ENCODE data around the gene ZNHIT2.

The ZNHIT2 gene

DNA sequence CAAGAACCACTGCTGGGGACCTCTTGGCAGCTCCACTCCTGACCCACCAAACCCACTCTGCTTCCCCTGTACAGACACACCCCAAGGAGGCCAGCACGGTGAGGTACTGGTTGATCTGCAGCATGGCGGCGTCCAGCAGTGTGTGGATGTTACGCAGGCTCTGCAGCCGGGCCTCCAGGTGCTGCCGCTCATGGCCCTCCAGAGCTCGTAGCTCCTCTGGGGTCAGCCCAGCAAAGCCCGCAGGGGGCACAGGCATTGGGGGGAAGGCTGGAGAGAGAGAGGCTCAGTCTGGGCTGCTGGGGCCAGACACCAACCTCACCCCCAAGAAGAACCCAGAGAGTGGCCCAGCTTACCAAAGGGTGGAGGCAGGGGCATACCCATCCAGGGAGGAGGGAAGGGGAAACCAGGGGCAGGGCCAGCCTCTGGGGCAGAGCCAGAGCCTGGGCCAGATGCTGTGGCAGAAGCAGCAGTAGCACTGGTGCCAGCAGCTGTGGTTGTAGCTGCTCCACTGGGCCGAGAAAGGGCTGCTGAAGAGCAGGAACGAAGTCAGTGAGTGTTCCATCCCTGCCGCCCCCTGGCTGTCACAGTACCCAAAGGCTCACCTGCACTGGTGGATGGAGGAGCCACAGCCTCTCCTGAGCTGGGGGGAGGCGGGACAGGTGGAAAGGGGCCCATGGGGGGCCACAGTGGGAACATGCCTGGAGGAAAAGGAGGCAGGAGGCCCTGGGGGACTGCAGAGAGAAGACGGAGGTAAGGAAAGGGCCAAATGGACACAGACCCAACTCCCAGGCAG is 12.3 kb upstream of the ZNHIT2 start:
- Histone ChIP-seq H3K27ac (ENCODE audit: low read length) (no peak overlapping the region), H3K9ac (ENCODE audit: low read depth, low read length) (no peak overlapping the region), H4K20me1 (ENCODE audit: insufficient read depth, low read length) (peaks cover 21% of the 10 kb centered on the region), H3K27me3 (ENCODE audit: insufficient read depth, low read length, poor library complexity) (no peaks in the 10 kb centered on the region), H3K9me3 (ENCODE audit: insufficient read depth, low read length, severe bottlenecking) (no peaks in the 10 kb centered on the region), H2AFZ (ENCODE audit: low read depth, low read length) (no peak overlapping the region), H3K79me2 (ENCODE audit: insufficient read depth, low read length) (peaks cover 26% of the 10 kb centered on the region), H3K4me2 (ENCODE audit: insufficient read depth, low read length) (no peak overlapping the region), H3K4me1 (ENCODE audit: insufficient read depth, low read length) (peaks cover 18% of the 10 kb centered on the region), H3K4me3 (ENCODE audit: low read depth in 1 of 2, low read length in 2 of 2) (no peak overlapping the region), H3K36me3 (ENCODE audit: insufficient read depth, low read length) (peaks cover 82% of the 10 kb centered on the region)
- TF ChIP-seq, protein P1, sequence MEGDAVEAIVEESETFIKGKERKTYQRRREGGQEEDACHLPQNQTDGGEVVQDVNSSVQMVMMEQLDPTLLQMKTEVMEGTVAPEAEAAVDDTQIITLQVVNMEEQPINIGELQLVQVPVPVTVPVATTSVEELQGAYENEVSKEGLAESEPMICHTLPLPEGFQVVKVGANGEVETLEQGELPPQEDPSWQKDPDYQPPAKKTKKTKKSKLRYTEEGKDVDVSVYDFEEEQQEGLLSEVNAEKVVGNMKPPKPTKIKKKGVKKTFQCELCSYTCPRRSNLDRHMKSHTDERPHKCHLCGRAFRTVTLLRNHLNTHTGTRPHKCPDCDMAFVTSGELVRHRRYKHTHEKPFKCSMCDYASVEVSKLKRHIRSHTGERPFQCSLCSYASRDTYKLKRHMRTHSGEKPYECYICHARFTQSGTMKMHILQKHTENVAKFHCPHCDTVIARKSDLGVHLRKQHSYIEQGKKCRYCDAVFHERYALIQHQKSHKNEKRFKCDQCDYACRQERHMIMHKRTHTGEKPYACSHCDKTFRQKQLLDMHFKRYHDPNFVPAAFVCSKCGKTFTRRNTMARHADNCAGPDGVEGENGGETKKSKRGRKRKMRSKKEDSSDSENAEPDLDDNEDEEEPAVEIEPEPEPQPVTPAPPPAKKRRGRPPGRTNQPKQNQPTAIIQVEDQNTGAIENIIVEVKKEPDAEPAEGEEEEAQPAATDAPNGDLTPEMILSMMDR (IDR thresholded peaks at IDR 0.05; ENCODE audit: borderline replicate concordance, extremely low read depth, low read length, poor library complexity, severe bottlenecking) = no peak
- DNase-seq (no peak), ATAC-seq (ENCODE audit: insufficient read depth, low read depth) (no peak)

- Histone ChIP-seq H3K27ac (ENCODE audit: low read length) (no peak overlapping the region), H3K36me3 (ENCODE audit: insufficient read depth, low read length) (peaks cover 91% of the 10 kb centered on the region), H3K27me3 (ENCODE audit: insufficient read depth, low read length, poor library complexity) (no peaks in the 10 kb centered on the region), H3K4me2 (ENCODE audit: insufficient read depth, low read length) (no peak overlapping the region), H3K9ac (ENCODE audit: low read depth, low read length) (no peak overlapping the region), H3K4me3 (ENCODE audit: low read depth in 1 of 2, low read length in 2 of 2) (no peak overlapping the region), H3K79me2 (ENCODE audit: insufficient read depth, low read length) (peaks cover 27% of the 10 kb centered on the region), H2AFZ (ENCODE audit: low read depth, low read length) (no peak overlapping the region), H3K9me3 (ENCODE audit: insufficient read depth, low read length, severe bottlenecking) (no peaks in the 10 kb centered on the region), H3K4me1 (ENCODE audit: insufficient read depth, low read length) (peaks cover 21% of the 10 kb centered on the region), H4K20me1 (ENCODE audit: insufficient read depth, low read length) (peaks cover 14% of the 10 kb centered on the region; the same call in 1 of the 2 replicates)
- peak; percentile 22; the same call in 1 of the 3 replicates for ATAC-seq (ENCODE audit: insufficient read depth, low read depth)
- TF ChIP-seq EZH2 (IDR thresholded peaks at IDR 0.05; ENCODE audit: borderline replicate concordance, low read depth, low read length, severe bottlenecking) = no peak
- TF ChIP-seq, protein P1 (IDR thresholded peaks at IDR 0.05; ENCODE audit: borderline replicate concordance, extremely low read depth, low read length, poor library complexity, severe bottlenecking) = no peak
- DNase-seq = no peak
Measured at GRCh38 chr11:65128182-65129145, 11.0 kb upstream of the ZNHIT2 start.

- TF ChIP-seq EZH2 (IDR thresholded peaks at IDR 0.05; ENCODE audit: borderline replicate concordance, low read depth, low read length, severe bottlenecking) = no peak
- Histone ChIP-seq H3K4me1 (ENCODE audit: insufficient read depth, low read length) (peaks cover 21% of the 10 kb centered on the region), H3K27ac (ENCODE audit: low read length) (no peak overlapping the region), H4K20me1 (ENCODE audit: insufficient read depth, low read length) (0 out of 2 replicates have a peak, but pooled peaks cover 6% of the 10 kb centered on the region), H3K4me3 (ENCODE audit: low read depth in 1 of 2, low read length in 2 of 2) (no peak overlapping the region), H3K79me2 (ENCODE audit: insufficient read depth, low read length) (peaks cover 26% of the 10 kb centered on the region), H3K9ac (ENCODE audit: low read depth, low read length) (no peak overlapping the region), H2AFZ (ENCODE audit: low read depth, low read length) (no peak overlapping the region), H3K36me3 (ENCODE audit: insufficient read depth, low read length) (peaks cover 86% of the 10 kb centered on the region), H3K4me2 (ENCODE audit: insufficient read depth, low read length) (no peak overlapping the region), H3K27me3 (ENCODE audit: insufficient read depth, low read length, poor library complexity) (no peaks in the 10 kb centered on the region), H3K9me3 (ENCODE audit: insufficient read depth, low read length, severe bottlenecking) (no peaks in the 10 kb centered on the region)
- DNase-seq (no peak), ATAC-seq (ENCODE audit: insufficient read depth, low read depth) (peak; percentile 9; the same call in 1 of the 3 replicates)
Measured at GRCh38 chr11:65127473-65128181, 10.1 kb upstream of the ZNHIT2 start.

Measured in DND-41 (cell line).